ENCODE data around the gene CLEC4A.
"Not testable (repeated sequence)": the region's sequence is repeated elsewhere in the genome, so short reads cannot be mapped to it uniquely, and the experiment has no call there.

Gene CLEC4A

DNA sequence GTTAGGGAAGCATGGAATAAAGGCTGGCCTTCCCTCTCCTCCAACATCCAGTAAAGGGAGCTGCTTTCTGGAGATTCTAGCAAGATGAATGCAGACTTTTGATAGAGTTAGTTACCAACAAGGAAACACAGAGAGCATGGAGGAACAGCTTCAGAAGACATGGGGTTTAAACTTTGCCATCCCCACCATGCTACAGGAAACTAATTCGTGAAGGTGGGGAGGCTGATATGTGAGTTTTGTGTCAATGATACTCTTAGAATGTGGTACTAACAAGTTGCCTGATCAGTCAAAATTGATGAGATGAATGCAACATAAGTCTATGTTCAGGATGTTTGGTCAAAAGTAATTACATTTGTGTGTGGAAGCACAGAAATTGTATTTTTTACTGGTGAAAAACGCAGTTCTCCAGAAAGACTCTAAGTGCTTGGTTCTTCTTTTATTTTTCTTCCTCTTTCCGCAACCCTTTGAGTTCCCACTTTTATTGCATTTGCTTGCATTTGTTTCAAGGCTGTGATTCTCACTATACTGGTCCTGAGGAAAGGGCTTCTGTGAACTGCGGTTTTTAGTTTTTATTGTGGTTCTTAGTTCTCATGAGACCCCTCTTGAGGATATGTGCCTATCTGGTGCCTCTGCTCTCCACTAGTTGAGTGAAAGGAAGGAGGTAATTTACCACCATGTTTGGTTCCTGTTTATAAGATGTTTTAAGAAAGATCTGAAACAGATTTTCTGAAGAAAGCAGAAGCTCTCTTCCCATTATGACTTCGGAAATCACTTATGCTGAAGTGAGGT lies at the start of gene CLEC4A:
Gene CLEC4A (plus strand): TSS at position 494 of the 789 bp plus-strand sequence. CDS start 262 bp downstream, at position 756.
- DNase-seq = peak; percentile 51

GRCh38 chr12:8075935-8076334 lies 47.5 kb upstream of the CLEC4A start:
- DNase-seq = no peak

DNA sequence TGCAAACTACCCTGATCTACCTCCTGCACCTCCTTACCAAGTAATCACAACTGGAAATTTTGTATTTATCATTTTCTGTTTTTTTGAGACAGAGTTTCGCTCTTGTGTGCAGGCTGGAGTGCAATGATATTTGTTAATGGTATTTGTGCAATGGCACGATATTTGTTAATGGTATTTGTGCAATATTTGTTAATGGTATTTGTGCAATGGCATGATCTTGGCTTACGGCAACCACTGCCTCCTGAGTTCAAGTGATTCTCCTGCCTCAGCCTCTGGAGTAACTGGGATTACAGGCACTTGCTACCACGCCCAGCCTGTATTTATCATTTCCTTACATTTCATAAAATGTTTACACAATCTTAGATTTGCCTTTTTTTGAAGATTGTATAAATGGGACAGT lies 47.1 kb upstream of the CLEC4A start:
- DNase-seq = peak; percentile 26

GRCh38 chr12:8077207-8077606 lies 46.2 kb upstream of the CLEC4A start:
- peak; percentile 49 for DNase-seq

DNA sequence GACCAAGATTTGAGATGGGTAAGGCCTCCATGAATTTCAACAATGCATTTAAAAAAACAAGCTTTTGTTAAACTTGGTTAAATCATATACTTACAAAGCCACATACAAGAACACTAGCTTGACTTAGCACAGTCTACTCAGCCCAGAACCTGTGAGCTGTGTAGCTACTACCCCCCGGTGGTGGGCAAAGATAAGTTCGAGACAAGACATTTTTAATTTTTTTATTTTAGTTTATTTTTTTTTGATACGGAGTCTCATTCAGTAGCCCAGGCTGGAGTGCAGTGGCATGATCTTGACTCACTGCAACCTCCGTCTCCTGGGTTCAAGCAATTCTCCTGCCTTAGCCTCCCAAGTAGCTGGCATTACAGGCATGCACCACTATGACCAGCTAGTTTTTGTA lies 45.0 kb upstream of the CLEC4A start:
- DNase-seq = peak; percentile 62

GRCh38 chr12:8078916-8079315 lies 44.5 kb upstream of the CLEC4A start:
- DNase-seq = no peak

GRCh38 chr12:8080120-8080519 lies 43.3 kb upstream of the CLEC4A start:
- DNase-seq = peak; percentile 65

GRCh38 chr12:8081251-8081920 lies 42.0 kb upstream of the CLEC4A start:
- peak; percentile 28 for DNase-seq

- no peak for DNase-seq
Observed at GRCh38 chr12:8082808-8083100, 40.7 kb upstream of the CLEC4A start.

GRCh38 chr12:8084351-8084750 lies 39.1 kb upstream of the CLEC4A start:
- DNase-seq = not testable (repeated sequence)

- DNase-seq = no peak
Observed at GRCh38 chr12:8087666-8088065, 35.8 kb upstream of the CLEC4A start.

DNA sequence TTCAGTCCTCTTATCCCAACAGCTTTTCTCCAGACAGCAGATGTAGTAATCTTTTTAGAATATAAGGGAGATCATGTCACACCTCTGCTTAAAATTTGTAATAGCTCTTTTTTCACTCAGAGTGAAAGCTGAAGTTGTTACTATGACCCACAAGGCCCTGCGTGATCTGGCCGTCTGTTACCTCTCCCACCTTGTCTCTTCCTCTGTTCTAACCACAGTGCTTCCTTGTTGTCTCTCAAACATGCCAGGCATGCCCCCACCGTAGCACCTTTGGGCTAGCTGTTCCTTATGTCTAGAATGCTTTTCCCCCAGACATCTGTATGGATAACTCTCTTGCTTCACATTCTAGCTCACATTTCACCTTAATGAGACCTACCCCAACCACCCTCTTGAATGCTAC lies 34.8 kb upstream of the CLEC4A start:
- no peak for DNase-seq

DNA sequence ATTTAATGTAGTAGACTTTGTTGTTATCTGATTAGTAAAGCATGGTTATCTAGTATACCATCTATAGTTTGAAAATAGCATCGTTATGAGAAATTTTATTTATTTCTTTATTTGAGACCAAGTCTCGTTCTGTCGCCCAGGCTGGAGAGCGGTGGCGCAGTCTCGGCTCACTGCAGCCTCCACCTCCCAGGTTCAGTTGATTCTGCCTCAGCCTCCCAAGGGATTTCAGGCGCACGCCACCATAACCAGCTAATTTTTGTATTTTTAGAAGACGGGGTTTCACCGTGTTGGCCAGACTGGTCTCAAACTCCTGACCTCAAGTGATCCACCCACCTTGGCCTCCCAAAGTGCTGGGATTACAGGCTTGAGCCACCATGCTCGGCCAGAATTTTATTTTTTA lies 34.1 kb upstream of the CLEC4A start:
- not testable (repeated sequence) for DNase-seq

DNA sequence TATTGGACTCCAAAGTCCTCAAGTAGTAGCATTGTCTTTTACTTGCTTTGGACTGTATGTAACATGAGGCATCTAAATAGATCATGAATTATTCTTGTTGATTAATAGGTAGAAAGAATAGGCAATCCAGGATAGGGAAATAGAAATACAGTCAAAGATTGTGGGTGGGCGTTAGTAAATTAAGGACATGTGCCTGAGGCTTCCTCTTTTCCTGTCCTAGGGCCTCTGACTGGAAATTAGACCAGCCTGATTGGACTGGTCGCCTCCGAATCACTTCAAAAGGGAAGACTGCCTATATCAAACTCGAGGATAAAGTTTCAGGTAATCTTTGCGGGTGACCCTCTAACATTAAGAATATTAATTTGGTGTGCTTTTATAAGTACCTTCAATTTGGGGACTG lies 33.7 kb upstream of the CLEC4A start:
- DNase-seq = peak; percentile 40

DNA sequence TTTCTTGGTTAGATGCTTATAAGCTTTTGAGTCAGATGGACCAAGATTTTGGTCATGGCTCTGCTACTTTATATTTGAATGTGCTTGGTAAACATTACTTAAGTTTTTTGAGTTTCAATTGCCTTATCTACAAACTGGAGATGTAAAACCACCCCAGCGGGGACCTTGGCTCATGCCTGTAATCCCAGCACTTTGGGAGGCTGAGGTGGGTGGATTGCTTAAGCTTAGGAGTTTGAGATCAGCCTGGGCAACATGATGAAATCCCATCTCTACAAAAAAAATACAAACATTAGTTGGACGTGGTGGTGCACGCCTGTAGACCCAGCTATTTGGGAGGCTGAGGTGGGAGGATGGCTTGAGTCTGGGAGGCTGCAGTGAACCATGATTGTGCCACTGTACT lies 30.1 kb upstream of the CLEC4A start:
- no peak for DNase-seq

GRCh38 chr12:8096281-8096915 lies 27.0 kb upstream of the CLEC4A start:
- DNase-seq = peak; percentile 31

DNA sequence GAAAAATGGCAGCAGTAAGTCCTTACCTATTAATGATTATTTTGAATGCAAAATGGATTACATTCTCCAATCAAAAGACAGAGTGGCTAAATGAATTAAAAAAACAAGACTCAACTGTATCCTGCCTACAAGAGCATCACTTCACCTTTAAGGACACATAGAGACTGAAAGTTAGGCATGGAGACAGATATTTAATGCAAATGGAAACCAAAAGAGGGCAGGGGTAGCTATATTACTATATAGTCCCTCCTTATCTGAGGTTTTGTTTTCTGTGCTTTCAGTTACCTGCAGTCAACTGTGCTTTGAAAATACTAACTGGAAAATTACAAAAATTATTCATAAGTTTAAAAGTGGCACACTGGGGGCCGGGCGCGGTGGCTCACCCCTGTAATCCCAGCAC lies 24.2 kb upstream of the CLEC4A start:
- DNase-seq = no peak

- DNase-seq = peak; percentile 86
Observed at GRCh38 chr12:8108808-8109398, 14.5 kb upstream of the CLEC4A start.

DNA sequence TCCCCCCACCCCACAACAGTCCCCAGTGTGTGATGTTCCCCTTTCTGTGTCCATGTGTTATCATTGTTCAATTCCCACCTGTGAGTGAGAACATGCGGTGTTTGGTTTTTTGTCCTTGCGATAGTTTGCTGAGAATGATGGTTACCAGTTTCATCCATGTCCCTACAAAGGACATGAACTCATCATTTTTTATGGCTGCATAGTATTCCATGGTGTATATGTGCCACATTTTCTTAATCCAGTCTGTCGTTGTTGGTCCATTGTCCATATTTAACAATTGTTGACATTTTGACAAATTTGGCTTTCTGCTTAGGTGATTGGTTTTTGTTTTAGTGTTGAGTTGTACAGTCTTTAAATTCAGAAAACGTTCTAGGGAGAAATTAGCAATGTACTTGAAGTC lies 10.3 kb upstream of the CLEC4A start:
- not testable (repeated sequence) for DNase-seq

DNA sequence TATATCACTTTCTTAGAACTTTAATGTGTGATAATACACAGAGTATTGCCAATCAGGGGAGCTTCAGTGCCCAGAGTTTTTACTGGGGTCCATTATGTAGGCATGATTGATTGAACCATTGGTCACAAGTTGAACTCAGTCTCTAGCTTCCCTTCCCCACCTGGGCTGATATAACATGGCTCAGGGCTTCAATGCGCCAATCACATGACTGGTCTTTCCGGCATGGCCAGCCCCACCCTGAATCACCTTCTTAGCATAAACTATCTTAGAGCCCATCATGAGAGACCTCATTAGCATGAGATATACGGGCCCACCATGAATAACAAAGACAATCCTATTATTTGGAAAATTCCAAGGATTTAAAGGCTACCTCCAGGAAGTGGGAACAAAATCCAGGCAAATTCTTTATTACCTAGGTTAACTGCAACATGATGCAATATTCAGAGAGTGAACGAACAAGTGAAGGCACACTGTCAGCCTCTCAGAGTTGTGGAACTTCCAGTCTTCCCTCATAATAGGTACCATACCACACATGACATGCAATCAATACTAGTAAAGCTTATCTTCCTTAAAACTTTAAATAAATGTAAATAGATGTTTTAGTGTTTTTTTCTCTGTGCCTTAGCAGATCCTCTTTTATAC lies 3.2 kb upstream of the CLEC4A start:
- DNase-seq = no peak

GRCh38 chr12:8127138-8127537 lies 3.7 kb downstream of the CLEC4A start:
- DNase-seq = no peak

DNA sequence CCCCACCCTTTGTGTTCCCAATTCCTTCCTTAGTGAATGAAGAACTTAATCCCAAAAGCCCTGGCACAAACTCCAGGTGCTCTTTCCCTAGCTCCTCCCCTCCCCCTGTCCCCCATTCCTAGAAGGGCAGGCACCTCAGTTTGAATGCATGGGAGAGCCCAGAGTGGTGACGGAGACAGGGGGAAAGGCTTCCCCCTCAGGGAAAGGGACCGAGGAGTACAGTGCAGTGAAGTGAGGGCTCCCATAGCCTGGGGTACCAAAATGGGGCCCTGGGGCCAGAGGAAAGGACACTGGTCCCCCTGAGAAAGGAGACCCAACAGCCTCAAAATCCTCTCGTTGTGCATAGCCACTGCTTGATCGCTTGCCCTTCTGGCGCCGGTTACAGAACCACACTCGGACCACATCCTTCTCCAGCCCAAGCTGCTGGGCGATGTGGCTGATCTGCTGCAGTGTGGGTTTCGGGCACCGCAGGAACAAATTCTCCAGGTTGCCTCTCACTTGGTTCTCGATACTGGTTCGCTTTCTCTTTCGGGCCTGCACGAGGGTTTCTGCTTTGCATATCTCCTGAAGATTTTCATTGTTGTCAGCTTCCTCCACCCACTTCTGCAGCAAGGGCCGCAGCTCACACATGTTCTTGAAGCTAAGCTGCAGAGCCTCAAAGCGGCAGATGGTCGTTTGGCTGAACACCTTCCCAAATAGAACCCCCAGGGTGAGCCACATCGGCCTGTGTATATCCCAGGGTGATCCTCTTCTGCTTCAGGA lies 10.4 kb downstream of the CLEC4A start:
- not testable (repeated sequence) for DNase-seq

Data from suppressor macrophage treated with lipopolysaccharide for 4 hours (primary cell).